ENCODE measurements around the gene KCNT1.

Gene KCNT1

DNA sequence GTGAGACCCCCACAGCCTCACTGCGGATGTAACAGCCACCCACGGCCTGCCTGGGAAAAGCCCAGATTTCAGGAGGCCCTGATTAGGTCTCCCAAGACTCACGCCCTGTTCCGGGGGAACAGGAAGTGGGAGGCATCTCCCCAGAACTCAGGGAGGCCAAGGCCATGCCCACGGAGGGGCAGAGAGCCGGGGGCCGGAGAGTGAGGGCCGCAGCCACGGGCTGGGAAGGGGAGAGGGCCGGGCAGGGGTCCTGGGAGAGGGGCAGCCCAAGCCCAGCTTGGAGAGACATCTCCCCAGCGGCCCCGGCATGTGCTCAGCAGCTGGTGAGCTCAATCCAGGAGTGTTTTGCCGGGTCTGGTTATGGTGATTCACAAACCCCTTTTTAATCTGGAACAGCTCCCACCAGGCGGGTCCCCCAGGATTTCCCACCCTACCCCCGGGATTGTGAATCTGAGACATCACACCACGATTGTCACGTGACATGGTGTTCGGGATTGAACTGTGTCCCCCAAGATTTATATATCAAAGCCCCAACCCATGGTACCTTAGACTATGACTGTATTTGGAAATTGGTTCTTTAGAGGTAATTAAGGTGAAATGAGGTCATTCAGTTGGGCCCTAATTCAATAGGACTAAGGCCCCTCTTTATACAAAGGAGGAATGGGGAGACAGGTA, 26.6 kb downstream of the KCNT1 start:
- DNase-seq: no peak

DNA sequence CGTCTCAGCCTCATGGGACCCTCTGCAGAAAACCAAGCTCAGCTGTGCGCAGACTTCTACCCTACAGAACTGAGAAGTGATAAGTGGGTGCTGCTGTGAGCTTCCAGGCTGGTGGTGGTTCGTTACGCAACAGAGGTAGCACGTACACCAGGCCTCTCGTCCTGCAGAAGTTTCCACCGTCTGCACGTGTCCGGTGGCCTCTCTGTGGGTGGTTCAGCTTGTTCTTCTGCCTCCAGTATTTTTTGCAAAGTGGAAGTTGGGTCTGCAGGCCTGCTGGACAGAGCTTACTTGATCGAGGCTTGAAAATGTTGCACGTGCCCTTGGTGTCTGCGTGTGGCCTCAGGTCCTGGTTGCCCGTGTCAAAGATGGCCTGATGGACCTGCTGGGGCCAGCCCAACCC, 27.5 kb downstream of the KCNT1 start:
- no peak for DNase-seq

DNA sequence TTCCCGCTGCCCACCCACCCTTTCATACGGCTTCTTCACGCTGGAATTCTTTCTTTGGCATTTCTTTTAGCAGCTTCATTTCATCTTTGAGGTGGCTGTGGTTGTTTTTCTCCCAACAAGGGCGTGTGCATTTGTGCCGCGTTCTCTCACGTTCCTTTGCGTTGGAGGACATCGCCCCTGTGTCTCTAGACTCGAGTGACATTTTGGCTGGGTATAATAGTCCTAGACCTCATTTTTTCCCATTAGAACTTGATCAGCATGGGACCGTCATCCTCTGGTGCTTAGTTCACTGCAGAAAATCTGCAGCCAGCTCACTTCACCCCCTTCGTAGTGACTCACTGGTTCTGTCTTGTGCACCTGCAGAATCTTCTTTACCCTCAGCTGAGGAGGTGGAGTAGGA, 29.5 kb downstream of the KCNT1 start:
- DNase-seq: no peak

DNA sequence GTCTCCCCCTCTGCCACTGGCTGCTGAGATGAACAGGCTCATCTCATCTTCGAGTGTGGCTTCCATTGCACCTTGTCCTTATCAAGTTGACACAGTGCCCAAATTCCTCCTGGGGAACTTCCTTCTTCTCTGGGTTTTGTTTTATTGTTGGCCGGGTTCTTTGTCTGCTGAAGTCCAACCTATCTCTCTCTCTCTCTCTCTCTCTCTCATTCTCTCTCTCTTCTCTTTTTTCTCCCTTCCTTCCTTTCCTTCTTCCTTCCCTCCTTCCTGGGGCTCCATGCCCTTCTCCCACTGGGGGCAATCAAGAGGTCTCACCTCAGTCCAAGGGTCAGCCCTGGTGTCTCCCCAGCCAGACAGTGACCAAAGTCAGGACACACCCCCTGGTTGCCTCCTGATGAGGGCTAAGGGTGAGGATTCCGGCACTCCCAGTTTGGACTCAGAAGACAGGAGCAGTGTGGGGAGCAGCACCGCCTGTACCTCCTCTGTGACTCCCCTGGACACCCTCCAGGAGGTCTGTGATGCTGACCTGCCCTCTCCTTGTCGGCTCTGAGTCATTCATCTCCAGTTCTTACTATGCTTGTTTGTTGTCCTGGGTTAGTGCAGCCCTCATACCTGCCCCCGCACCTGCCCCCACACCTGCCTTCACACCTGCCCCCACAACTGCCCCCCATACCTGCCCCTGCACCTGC, 30.7 kb downstream of the KCNT1 start:
- DNase-seq: no peak

DNA sequence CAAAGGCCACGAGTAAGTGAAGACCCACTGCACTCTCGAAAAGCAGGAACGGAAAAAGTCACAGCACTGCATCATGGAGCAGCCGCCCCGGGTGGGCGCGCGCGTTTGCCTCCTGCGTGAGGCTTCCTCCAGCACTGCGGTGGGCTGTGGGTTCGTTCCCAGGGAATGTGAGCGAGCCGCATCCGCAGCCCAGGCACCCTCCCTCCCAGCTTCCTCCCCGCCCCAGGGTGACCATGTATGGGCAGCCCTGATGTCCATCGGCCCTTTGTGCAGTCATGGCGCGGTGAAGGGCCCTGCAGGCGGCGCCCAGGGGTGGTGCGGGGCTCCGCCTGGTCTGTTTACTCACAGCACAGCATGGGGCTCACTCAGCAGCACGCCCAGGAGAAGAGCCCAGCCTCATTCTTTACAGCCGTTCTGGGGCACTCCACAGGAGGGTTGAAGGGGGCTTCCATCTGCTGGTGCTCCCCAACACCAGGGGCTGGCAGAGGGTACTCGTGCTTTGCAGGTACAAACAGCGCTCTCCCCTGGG, 32.7 kb downstream of the KCNT1 start:
- DNase-seq: no peak

DNA sequence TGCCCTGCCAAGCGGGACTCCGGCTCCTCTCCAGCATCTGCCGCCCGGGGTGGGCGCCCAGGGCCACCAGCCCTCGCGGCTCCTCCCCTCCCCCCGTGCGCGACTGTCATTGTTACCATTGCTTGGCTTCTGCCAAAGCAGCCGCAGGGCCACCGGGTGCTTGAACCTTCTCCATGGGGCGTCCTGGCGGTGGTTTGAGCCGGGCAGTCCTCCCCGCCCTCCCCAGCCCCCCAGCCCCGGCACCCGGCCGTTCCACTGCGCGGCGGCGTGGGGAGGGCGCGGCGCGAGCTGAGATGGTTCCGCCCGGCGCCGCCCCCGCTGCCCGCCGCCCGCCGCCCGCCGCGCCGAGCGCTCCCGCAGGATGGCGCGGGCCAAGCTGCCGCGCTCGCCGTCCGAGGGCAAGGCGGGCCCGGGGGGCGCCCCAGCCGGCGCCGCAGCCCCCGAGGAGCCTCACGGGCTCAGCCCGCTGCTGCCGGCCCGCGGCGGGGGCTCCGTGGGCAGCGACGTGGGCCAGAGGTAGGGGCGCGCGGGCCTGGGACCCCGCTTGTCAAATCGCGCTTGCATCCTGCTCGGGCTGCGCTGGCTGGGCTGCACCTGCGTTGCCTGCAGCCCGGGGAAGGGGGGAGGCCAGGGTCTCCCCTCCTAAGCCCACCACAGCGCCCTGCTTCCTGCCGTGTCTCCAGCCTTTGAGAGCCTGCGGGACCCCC, 34.4 kb downstream of the KCNT1 start:
- DNase-seq: no peak

DNA sequence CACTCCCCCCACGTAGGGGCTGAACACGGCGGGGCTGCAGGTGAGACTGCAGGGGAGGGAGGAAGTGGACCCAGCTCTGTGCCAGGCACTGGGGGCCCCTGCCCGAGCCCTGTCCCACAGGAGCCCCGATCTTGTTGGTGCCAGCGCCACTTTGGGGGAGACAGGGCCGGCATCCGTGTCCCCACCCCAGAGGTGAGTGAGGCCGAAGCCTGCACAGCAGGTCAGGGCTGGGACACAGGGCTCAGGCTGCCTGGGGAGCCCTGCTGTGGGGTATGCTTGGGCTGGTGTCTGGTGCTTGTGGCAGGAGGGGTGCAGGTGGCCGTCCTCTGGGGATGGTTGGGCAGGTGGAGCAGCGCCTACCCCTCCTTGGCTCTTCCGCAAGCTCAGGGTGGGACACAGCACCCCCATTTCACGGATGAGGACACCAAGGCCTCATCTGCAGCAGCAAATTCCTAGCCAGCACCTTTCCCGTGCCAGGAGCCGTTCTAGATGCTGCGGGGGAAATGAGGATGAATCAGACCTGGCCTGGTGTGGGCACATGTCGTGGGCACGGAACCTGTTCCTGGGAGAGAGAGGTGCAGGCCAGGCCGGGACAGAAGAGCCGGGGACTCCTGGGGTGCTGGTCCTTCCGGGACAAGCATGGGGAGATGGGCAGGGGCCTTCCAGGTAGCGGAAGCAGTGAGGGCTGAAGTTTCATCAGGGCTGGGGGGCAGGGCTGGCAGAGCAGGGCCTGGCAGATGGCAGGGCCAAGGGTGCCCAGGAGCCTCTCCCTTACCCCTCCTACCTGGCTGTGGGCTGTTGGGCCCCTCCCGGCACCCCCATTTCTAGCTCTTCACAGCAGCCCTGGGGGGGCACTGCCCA, 35.2 kb downstream of the KCNT1 start:
- DNase-seq: no peak

DNA sequence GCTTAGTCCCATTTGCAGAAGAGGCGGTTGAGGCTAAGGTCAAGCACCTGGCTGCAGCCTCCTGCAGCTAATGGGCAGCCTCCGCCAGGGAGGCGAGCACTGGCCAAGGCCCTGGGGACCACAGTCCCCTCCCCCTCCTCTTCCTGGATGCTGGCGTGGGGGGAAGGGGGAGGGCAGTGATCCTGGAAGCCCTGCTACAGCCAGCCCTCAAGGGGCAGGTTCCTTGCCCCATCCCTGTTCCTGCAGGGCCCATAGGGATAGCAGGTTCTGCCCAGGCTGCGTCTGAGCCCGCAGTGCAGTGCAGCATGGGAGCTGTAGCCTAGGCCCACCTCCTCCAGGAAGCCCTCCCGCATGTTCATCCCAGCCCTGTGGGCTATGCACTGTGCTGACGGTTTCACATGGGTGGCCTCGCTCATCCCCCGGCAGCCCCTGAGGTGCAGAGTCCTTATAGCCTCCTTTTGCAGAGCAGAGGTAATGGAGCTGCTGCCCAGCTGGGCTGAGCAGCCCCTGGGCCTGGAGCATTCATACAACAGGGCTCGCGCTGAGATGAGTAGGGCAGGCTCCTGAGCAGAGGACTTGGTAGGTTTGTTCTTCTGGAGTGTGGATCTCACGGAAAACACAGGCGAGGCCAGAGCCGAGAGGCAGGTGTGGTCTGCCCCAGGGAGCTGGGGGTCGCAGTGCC, 36.0 kb downstream of the KCNT1 start:
- DNase-seq: no peak

DNA sequence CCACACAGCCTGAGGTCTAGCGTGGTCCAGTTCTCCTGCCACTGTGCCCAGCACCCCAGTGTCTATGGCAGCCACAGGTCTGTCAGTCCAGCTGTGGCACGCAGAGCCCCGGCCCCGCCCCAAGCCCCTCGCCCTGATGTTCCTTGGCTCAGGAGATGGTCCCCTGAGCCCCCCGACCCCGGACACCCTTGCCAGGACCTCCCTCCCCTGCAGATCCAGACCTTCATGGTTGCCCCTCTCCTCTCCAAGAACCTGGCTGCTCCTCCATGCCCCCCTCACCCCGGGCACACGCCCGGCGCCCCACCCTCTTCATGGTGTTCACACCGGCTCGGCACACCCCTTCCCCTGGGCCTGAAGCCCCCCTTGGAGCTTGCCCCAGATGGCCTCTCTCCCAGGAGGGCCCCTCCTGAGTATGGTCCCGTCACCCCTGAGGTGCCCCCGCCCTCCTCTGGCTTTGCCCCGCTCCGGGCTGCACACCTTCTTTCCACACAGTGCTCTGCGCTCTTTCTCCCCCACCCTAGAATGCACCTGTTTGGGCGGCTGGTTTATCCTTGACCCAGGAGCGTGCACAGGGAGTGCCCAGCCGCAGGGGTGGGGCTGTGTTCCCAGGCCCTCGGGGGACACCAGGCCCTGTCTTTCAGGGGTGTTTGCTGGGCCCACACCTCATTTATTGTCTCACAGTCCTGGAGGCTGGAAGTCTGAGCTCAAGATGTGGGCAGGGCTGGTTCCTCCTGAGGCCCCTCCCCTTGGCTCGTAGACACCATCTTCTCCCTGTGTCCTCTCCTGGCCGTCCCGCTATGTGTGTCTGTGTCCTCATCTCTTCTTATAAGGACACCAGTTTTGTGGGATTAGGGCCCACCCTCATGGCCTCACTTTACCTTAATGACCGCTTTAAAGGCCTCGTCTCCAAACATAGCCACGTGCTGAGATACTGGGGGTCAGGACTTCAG, 37.6 kb downstream of the KCNT1 start:
- DNase-seq: no peak

DNA sequence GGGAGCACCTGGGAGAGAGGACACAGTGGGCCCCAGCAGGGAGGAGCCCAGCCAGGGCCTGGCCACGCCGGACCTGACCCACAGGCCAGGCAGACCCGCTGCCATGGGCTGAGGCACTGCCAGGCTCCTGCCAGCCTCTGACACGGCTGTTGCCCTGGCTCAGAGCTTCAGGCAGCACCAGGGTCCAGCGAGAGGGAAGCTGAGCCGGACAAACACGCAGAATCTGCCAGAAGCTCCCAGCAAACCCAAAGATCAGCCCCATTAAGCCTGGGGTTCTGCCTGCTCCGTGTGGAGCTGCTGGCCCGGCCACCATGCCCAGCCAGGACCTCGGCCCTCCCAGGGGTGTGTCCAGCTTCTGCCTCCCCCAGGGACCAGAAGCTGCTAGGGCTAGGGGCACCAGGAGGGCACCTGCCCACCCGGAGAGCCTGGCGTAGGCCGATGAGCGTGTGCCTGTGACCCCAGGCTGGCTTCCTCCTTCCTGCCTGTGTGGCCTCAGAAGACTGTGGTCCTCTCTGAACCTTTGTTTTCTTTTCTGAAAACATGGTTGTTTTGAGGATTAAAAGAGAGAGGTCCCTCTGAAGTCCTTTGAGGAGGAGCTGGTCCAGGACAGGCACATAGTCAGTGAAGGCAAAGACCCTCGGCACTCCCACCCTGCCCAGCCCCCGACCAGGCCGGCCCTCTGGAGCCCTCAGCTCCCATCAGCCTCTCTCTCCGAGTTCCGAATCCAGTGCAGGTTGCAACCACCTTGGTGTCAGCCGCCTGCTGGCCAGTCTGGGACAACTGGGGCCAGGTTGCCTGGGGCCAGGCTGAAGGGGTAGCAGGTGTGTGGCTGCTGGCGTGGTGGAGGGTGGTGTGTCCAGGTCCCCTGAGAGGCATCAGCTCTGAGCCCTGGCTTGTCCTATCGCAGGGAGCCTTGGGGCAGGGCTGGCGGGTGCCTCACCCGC, 39.6 kb downstream of the KCNT1 start:
- DNase-seq: no peak

DNA sequence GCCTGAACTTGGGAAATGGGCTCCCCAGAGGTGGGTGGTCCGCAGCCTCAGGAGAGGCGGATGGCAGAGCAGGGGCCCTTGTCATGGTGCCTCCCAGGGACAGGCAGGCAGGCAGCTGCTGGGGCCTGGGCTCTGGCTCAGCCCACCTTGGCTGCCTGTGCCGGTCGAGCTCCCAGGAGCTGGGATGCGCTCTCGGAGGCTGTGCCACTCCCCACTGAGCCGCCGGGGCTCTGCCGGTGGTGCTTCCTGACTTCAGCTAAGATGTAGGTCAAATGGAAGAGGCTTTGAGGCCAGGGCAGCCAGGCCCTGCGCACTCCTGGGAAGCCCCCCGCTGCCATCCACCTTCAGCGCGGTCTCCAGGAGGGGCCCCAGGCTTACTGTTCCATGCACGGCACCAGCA, 41.0 kb downstream of the KCNT1 start:
- no peak for DNase-seq

DNA sequence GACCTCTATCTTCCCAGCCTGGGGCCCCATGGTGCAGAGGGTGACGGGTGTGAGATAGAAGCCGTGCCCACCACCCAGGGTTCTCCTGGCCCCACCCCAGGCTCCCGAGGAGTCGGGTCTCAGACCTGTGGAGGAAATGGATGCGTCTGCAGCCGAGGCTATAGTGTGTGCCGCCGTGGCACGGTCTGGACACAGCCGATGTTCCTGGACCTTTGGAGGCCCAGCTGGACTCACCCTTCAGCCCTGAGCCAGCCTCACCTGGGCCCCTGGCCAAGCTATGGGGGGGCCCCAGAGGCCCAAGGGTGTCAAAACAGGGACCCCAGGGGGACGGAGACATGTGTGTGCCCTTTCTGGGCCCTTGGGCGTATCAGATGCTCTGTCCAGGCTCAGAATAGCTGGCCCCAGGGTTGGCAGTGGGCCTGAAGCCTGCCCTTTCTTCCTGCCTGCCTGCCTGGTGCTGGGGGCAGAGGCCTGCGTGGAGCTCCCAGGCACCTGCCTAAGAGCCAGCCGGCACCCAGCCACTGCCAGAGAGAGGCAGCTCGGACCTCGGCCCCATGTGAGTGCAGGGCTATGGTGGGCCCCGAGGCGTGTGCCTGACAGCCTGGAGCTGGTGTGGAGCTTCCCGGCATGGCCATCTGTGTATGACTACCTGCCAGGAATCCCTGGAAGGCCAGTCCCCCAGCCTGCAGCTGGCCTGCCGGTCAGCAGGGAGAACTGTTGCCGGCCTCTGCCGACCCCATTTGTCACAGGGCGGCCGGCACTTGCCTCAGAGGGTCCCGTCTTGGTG, 41.8 kb downstream of the KCNT1 start:
- no peak for DNase-seq

DNA sequence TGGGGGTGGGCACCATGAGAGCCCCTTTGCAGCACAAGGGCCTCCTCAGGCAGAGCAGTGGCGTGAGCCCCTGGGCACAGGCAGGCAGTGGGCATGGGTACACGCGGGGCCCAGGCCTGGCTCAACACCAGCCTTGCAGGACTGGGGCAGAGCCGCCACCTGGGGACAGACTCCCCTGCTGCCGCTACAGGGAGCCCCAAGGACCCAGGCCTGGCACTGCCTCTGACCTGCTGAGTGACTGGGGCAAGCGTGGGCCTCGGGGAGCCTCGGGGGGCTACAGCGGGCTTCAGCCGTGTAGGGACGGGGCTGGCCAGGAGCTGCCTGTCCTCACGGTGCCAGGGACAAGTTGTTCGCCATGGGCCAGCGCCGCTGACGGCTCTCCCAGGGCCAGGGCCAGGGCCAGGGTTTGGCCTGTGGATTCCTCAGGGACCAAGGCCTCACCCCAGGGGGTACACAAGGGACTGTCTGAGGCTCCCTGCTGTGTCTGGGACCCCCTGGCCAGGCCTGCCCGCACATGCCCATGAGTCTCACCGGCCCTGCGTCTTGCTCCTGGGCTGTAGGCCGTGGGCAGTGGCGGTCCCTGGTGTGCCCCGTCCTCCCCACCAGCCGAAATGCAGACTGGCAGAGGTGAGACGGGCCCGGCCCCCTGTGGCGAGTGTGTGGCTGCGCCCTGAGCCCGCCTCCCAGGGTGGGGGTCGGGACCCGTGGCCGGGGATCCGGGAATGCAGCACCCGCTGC, 42.5 kb downstream of the KCNT1 start:
- DNase-seq: no peak

DNA sequence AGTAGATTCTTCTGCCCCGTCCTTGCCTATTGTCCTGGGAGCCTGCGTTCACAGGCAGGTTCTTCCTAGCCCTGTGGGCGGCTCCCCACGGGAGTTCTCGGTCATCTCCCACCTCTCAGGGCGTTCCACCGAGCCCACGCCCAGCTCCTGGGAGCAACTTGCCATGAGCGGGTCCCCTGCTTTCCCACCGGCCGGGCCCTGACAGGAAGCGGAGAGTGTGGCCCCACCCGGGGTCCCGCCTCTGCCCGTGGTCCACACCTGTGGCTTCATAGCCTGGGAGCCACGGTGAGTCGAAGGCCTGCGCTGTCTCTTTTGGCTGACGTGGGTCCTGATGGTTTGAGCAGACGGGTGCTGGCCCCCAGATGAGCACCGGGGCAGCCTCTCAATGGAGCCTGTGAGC, 43.2 kb downstream of the KCNT1 start:
- no peak for DNase-seq

DNA sequence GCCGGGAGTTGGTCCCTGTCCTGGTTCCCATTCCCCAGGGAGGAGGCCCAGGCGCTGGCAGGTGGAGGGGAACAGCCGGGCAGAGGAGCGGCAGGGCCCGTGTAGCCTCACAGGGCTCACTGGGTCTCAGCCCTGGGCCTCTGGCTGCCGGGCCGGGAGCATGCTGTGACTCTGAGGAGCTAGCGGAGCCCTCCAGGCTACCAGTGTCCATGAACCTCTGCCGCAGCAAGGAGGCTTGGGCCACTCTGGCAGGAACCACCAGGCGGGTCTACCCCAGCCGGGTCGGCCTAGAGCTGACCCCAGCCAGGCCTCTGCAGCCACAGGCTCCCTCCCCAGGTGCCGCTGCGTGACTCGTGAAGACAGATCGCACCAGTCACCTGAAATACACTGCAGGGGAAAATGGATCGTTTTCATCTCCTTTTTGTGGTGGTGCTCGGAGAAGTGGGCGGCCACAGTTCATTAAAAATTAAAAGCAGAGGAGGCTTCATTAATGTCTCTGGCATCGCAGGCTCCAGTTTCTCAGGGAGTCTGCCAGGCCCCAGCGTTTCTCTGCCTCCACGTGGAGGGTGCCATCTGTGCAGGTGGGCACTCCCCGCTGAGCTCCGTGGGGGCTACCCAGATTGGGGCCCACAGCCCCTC, 43.8 kb downstream of the KCNT1 start:
- DNase-seq: no peak

DNA sequence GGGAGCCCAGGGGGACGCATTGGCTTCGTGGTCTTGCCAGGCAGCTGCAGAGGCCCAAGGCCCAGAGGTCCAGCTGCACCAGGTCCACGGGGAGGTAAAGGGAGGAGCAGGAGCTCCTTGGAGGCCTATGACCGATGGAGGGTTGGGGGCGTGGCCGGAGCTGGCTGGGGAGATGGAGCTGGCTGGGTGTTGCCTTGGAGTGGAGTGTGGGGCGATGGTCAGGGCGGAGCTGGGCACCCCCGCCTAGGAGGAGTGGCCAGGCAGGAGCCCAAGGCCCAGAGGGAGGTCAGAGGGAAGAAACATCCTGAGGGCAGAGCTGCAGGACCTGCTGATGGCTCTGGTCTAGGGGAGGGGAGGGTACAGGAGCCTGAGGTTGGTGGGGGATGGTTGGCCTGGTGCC, 44.6 kb downstream of the KCNT1 start:
- DNase-seq: no peak

DNA sequence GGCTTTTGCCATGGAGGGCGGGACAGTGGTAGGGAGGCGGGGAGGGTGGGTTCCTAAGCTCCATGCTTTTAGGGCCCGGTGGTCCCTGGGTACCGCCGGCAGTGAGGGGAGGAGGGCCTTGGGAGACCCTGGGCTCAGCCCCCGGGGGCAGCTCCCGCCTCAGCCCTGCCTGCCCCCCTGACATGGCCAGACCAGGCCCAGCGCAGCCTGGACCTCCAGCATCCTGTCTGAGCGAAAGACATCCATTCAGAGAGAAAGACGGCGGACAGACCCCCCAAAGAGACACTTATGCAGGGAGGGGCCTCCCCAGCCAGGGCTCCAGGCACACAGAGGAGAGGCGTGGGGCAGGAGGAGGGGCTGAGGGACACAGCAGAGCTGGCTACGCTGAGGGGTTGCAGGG, 45.3 kb downstream of the KCNT1 start:
- no peak for DNase-seq

DNA sequence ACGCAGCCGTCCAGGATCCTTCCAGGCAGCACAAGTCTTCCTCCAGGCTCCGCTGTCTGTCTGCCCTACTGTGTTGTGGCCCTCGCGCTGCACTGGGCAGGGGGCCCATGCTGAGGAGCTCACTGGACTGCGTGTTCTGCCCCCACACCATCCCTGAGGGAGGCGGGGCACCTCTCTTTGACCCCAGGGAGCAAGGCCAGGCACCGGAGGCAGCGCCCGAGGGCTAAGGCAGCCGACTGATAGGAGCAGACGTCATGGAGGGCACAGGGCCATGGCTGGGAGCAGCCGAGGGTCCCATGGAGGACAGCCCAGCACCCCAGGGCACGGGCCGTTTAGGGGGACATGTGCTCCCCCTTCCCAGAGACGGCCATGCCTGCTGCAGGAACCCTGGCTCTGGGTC, 46.7 kb downstream of the KCNT1 start:
- DNase-seq: no peak

Measured in right hindlimb (tissue), 1 donor.